Panc1 (cell line): Measurements from ENCODE around the gene ZNF283. TPM values are rescaled to one million over a fixed set of nuclear protein-coding genes. Genes with fewer than 3 reads are reported as not detected.

ENCODE experiments used
- ATAC-seq: fragments of 200-7000 bp; cut with Tn5 transposase; 2 replicates; pipeline ENCODE4 v1.9.1; 2020; ENCODE audit warnings: mild to moderate bottlenecking, moderate library complexity
- BruUV-seq: library from RNA; stranded (reverse); fragments of 400-500 nt; replicated peaks from 2 replicates; lab custom pipeline; 2021; lab: Mats Ljungman, UMichigan
- CTCF ChIA-PET: fragments of 300-600 bp; sonication (Branson Sonifier 250); formaldehyde crosslinking; loops from one replicate; lab custom pipeline; 2022; ENCODE audit warnings: antibody characterized with exemption; lab: Charles Lee
- POLR2A ChIA-PET: fragments of 300-600 bp; sonication (Branson Sonifier 250); formaldehyde crosslinking; loops from one replicate; lab custom pipeline; 2022; ENCODE audit warnings: antibody characterized with exemption; lab: Charles Lee
- DNase-seq: peaks from one replicate; pipeline ENCODE4 v3.0.0-alpha.2; 2010; ENCODE audit warnings: low read depth, low spot score
- H3K27ac ChIP-seq: 2 replicates; pipeline ENCODE4 v1.5.1; 2011; ENCODE audit warnings: mild to moderate bottlenecking, low read length, inconsistent platforms
- H3K27me3 ChIP-seq: fragments of 200-500 bp; sonication (Bioruptor generic); 2 replicates; pipeline ENCODE4 v1.6.0; 2014; ENCODE audit warnings: low read length, inconsistent platforms; ENCODE audit not compliant: control insufficient read depth, insufficient read depth
- H3K36me3 ChIP-seq: fragments of 200-500 bp; sonication (Bioruptor generic); 2 replicates; pipeline ENCODE4 v1.5.1; 2014; ENCODE audit warnings: inconsistent platforms, mild to moderate bottlenecking, low read length, moderate library complexity; ENCODE audit not compliant: control insufficient read depth, insufficient read depth
- H3K4me1 ChIP-seq: 2 replicates; pipeline ENCODE4 v1.5.1; 2011; ENCODE audit warnings: inconsistent platforms, mild to moderate bottlenecking, low read length, moderate library complexity; ENCODE audit not compliant: control insufficient read depth, insufficient read depth
- H3K4me3 ChIP-seq, 2 experiments: 2 replicates each; pipeline ENCODE4 v1.5.1; 2011 to 2012; ENCODE audit warnings: low read depth in 2 of 2, low read length in 2 of 2, mild to moderate bottlenecking in 2 of 2, inconsistent platforms in 1 of 2, moderate library complexity in 1 of 2
- H3K9me3 ChIP-seq: fragments of 200-500 bp; sonication (Bioruptor generic); 2 replicates; pipeline ENCODE4 v1.5.1; 2014; ENCODE audit warnings: low read depth, mild to moderate bottlenecking, inconsistent platforms, low read length, moderate library complexity; ENCODE audit not compliant: control insufficient read depth, insufficient read depth
- CTCF ChIP-seq: fragments of 450-650 bp; IDR thresholded peaks from 2 replicates; pipeline ENCODE4 v1.5.1; 2017; ENCODE audit warnings: mild to moderate bottlenecking
- POLR2AphosphoS5 ChIP-seq: IDR thresholded peaks from 2 replicates; pipeline ENCODE4 v1.6.1; 2012; ENCODE audit warnings: mild to moderate bottlenecking, low read depth, low read length, moderate library complexity
- REST ChIP-seq, 2 experiments: IDR thresholded peaks; 2 replicates each; pipeline ENCODE4 v1.6.1; 2011 to 2012; ENCODE audit warnings: low read depth in 2 of 2, control low read depth in 1 of 2, low read length in 1 of 2, mild to moderate bottlenecking in 1 of 2, moderate library complexity in 1 of 2; ENCODE audit not compliant: insufficient read depth in 1 of 2
- SIN3A ChIP-seq: IDR thresholded peaks from 2 replicates; pipeline ENCODE4 v1.6.1; 2012; ENCODE audit warnings: low read depth, mild to moderate bottlenecking, low read length, moderate library complexity, borderline replicate concordance; ENCODE audit not compliant: insufficient read depth
- TCF7L2 ChIP-seq: IDR thresholded peaks from 2 replicates; pipeline ENCODE4 v1.6.1; 2011; ENCODE audit warnings: mild to moderate bottlenecking, low read depth, low read length, inconsistent platforms
- in situ Hi-C: cut with HindIII; loops from 2 replicates; pipeline ENCODE4 v1.10.0; 2016; ENCODE audit warnings: low sequenced_read_pairs, low pct_unique_long_range_greater_than_20kb
- intact Hi-C: fragments of 100-400 bp; cut with micrococcal nuclease; formaldehyde crosslinking; loops from one replicate; pipeline ENCODE4 v1.10.0; 2022; ENCODE audit not compliant: unreplicated experiment
- total RNA-seq: library from RNA; stranded (reverse); gene quantifications from one replicate; pipeline ENCODE4 v1.2.1, GENCODE V29; 2021; ENCODE audit not compliant: unreplicated experiment

Gene ZNF283
- total RNA-seq, 1 experiment from 2014 or later, result 6.9 TPM

- intact Hi-C loops (no loop called here), in situ Hi-C loops (no loop called here)
- no peak for ATAC-seq
- Histone ChIP-seq H3K27ac (no peak overlapping the region), H3K36me3 (no peaks in the 10 kb centered on the region), H3K27me3 (no peaks in the 10 kb centered on the region), H3K4me1 (no peaks in the 10 kb centered on the region), H3K4me3 (no peak overlapping the region), H3K9me3 (no peaks in the 10 kb centered on the region)
- no peak for DNase-seq
- TF ChIP-seq CTCF (no peak), POLR2AphosphoS5 (no peak), TCF7L2 (no peak), REST (IDR thresholded peaks at IDR 0.05; ENCODE audit: insufficient read depth in 1 of 2, low read depth in 2 of 2, low read length in 1 of 2) (no peak), SIN3A (no peak)
- ChIA-PET POLR2A (no interaction called here), CTCF (no interaction called here)
- no TSS peak for BruUV-seq
Measured at GRCh38 chr19:43812259-43812658, 14.9 kb upstream of the ZNF283 start.

- BruUV-seq, result no TSS peak
- Histone ChIP-seq H3K27ac (no peak overlapping the region), H3K4me1 (no peaks in the 10 kb centered on the region), H3K4me3 (no peak overlapping the region), H3K36me3 (no peaks in the 10 kb centered on the region), H3K27me3 (no peaks in the 10 kb centered on the region), H3K9me3 (no peaks in the 10 kb centered on the region)
- ChIA-PET CTCF (no interaction called here), POLR2A (no interaction called here)
- in situ Hi-C loops, result no loop called here
- TF ChIP-seq REST (IDR thresholded peaks at IDR 0.05; ENCODE audit: insufficient read depth in 1 of 2, low read depth in 2 of 2, low read length in 1 of 2) (no peak), CTCF (no peak), SIN3A (no peak), TCF7L2 (no peak), POLR2AphosphoS5 (no peak)
- ATAC-seq (no peak), DNase-seq (no peak)
- intact Hi-C loops, result no loop called here
Measured at GRCh38 chr19:43812688-43813087, 14.4 kb upstream of the ZNF283 start.
